IMR-90 (cell line): ENCODE measurements around the gene CABCOCO1. TPM values are rescaled to one million over a fixed set of nuclear protein-coding genes. Genes with fewer than 3 reads are reported as not detected.

Experiments used
- ATAC-seq: fragments of 200-7000 bp; cut with Tn5 transposase; 2 replicates; pipeline ENCODE4 v1.9.1; 2020; ENCODE audit warnings: low read depth, mild to moderate bottlenecking, moderate library complexity
- BruUV-seq: library from RNA; stranded (reverse); fragments of 400-500 nt; replicated peaks from 2 replicates; lab custom pipeline; 2021; lab: Mats Ljungman, UMichigan
- CTCF ChIA-PET: fragments of 300-600 bp; formaldehyde crosslinking; extraction: SDS; loops from one replicate; lab custom pipeline; 2021; ENCODE audit warnings: antibody characterized with exemption; lab: Yijun Ruan, JAX
- POLR2A ChIA-PET: fragments of 300-600 bp; sonication (Branson Sonifier 250); formaldehyde crosslinking; loops from one replicate; lab custom pipeline; 2022; ENCODE audit warnings: antibody characterized with exemption; ENCODE audit not compliant: unreplicated experiment; lab: Charles Lee
- DNase-seq: peaks from one replicate; pipeline ENCODE4 v3.0.0; 2013
- H2AFZ ChIP-seq: replicated peaks from 2 replicates; pipeline ENCODE3; 2013; ENCODE audit warnings: low read length, mild to moderate bottlenecking; ENCODE audit not compliant: poor library complexity
- H2AK5ac ChIP-seq: 2 replicates; pipeline ENCODE4 v1.6.1; 2013; ENCODE audit warnings: low read depth, low read length, inconsistent platforms
- H2AK9ac ChIP-seq: replicated peaks from 2 replicates; pipeline ENCODE3; 2013; ENCODE audit warnings: mild to moderate bottlenecking, low read depth, low read length, moderate library complexity; ENCODE audit not compliant: poor library complexity
- H2BK120ac ChIP-seq: 2 replicates; pipeline ENCODE4 v1.6.1; 2013; ENCODE audit warnings: low read depth, low read length, inconsistent platforms
- H2BK15ac ChIP-seq: 3 replicates; pipeline ENCODE4 v1.6.1; 2013; ENCODE audit warnings: low read depth, low read length, inconsistent platforms
- H2BK20ac ChIP-seq: 2 replicates; pipeline ENCODE4 v1.6.1; 2013; ENCODE audit warnings: low read depth, mild to moderate bottlenecking, inconsistent platforms, low read length, moderate library complexity
- H2BK5ac ChIP-seq: 2 replicates; pipeline ENCODE4 v1.6.1; 2013; ENCODE audit warnings: mild to moderate bottlenecking, low read depth, low read length, inconsistent platforms; ENCODE audit not compliant: poor library complexity, severe bottlenecking
- H3K14ac ChIP-seq: replicated peaks from 2 replicates; pipeline ENCODE4 v1.6.1; 2013; ENCODE audit warnings: low read depth, low read length, inconsistent platforms
- H3K18ac ChIP-seq: 2 replicates; pipeline ENCODE4 v1.6.1; 2013; ENCODE audit warnings: low read depth, low read length, control low read depth
- H3K23ac ChIP-seq: 2 replicates; pipeline ENCODE4 v1.6.1; 2013; ENCODE audit warnings: low read depth, low read length, inconsistent platforms
- H3K27ac ChIP-seq: 2 replicates; pipeline ENCODE4 v1.5.1; 2013; ENCODE audit warnings: mild to moderate bottlenecking, control low read depth, low read length; ENCODE audit not compliant: insufficient read depth
- H3K27me3 ChIP-seq: 2 replicates; pipeline ENCODE4 v1.6.1; 2013; ENCODE audit warnings: low read length; ENCODE audit not compliant: control insufficient read depth, insufficient read depth
- H3K36me3 ChIP-seq: 2 replicates; pipeline ENCODE4 v1.6.1; 2013; ENCODE audit warnings: low read length, mixed read lengths; ENCODE audit not compliant: control insufficient read depth, insufficient read depth
- H3K4ac ChIP-seq: 2 replicates; pipeline ENCODE4 v1.6.1; 2013; ENCODE audit warnings: low read depth, low read length, inconsistent platforms
- H3K4me1 ChIP-seq: 2 replicates; pipeline ENCODE4 v1.6.1; 2013; ENCODE audit warnings: low read length, mixed read lengths; ENCODE audit not compliant: control insufficient read depth, insufficient read depth
- H3K4me2 ChIP-seq: 2 replicates; pipeline ENCODE4 v1.6.1; 2013; ENCODE audit warnings: low read depth, mild to moderate bottlenecking, control low read depth, low read length, moderate library complexity
- H3K4me3 ChIP-seq: 2 replicates; pipeline ENCODE4 v1.5.1; 2013; ENCODE audit warnings: low read depth, mild to moderate bottlenecking, control low read depth, low read length, moderate library complexity; ENCODE audit not compliant: insufficient read depth
- H3K56ac ChIP-seq: 2 replicates; pipeline ENCODE4 v1.6.1; 2013; ENCODE audit warnings: low read length, inconsistent platforms; ENCODE audit not compliant: insufficient read depth; ENCODE audit errors: extremely low read depth
- H3K79me1 ChIP-seq, 2 experiments: 2 replicates each; pipeline ENCODE4 v1.6.1; 2013; ENCODE audit warnings: low read length in 2 of 2, inconsistent platforms in 1 of 2, low read depth in 1 of 2
- H3K9ac ChIP-seq: 2 replicates; pipeline ENCODE4 v1.6.1; 2013; ENCODE audit warnings: low read depth, low read length, control low read depth
- H3K9me1 ChIP-seq: 2 replicates; pipeline ENCODE4 v1.6.1; 2013; ENCODE audit warnings: low read length, inconsistent platforms; ENCODE audit not compliant: insufficient read depth
- H3K9me3 ChIP-seq: 2 replicates; pipeline ENCODE4 v1.6.1; 2013; ENCODE audit warnings: low read length; ENCODE audit not compliant: control insufficient read depth, insufficient read depth
- H4K20me1 ChIP-seq: 2 replicates; pipeline ENCODE4 v1.6.1; 2013; ENCODE audit warnings: low read length, inconsistent platforms; ENCODE audit not compliant: insufficient read depth
- H4K5ac ChIP-seq: 2 replicates; pipeline ENCODE4 v1.6.1; 2013; ENCODE audit warnings: mild to moderate bottlenecking, low read depth, low read length, control low read depth
- H4K8ac ChIP-seq, 2 experiments: 2 replicates each; pipeline ENCODE4 v1.6.1; 2013; ENCODE audit warnings: low read depth in 2 of 2, low read length in 2 of 2, control low read depth in 1 of 2, inconsistent platforms in 1 of 2
- H4K91ac ChIP-seq: 2 replicates; pipeline ENCODE4 v1.6.1; 2013; ENCODE audit warnings: low read depth, low read length, inconsistent platforms; ENCODE audit not compliant: insufficient read depth
- BHLHE40 ChIP-seq: fragments of 150-350 bp; IDR thresholded peaks from 2 replicates; pipeline ENCODE4 v1.6.1; 2016; ENCODE audit warnings: mild to moderate bottlenecking, low read depth, low read length
- dilution Hi-C: fragments of 300-500 bp; cut with HindIII; formaldehyde crosslinking; loops from one replicate; pipeline ENCODE4 v1.14.3; 2018; ENCODE audit warnings: low sequenced_read_pairs; ENCODE audit not compliant: unreplicated experiment
- in situ Hi-C: fragments of 300-500 bp; cut with MboI; formaldehyde crosslinking; loops from 3 replicates; pipeline ENCODE4 v1.14.3; 2019; ENCODE audit warnings: low sequenced_read_pairs, inconsistent platforms, mixed read lengths
- intact Hi-C: fragments of 100-400 bp; cut with micrococcal nuclease; formaldehyde crosslinking; loops from 2 replicates; pipeline ENCODE4 v1.10.0; 2022
- polyA plus RNA-seq, 3 experiments: library from polyadenylated mRNA; depleted of rRNA; stranded (reverse); fragments of >200 nt; gene quantifications; 2 replicates each; pipeline ENCODE4 v1.2.3, GENCODE V29; 2012; ENCODE audit warnings: low replicate concordance in 1 of 3
- total RNA-seq: library from RNA; depleted of rRNA; stranded (reverse); fragments of >200 nt; gene quantifications from 2 replicates; pipeline ENCODE4 v1.2.3, GENCODE V29; 2012

The CABCOCO1 gene
- total and polyA plus RNA-seq, 2 of the 4 experiments (the other 2 are of a cell fraction) = 0.18 to 0.31 TPM

GRCh38 chr10:61798713-61799112, 136.0 kb downstream of the CABCOCO1 start:
- peak overlapping the region; percentile 56 for H2BK120ac ChIP-seq
- no peak overlapping the region for H3K9ac ChIP-seq
- no peak overlapping the region for H2BK5ac ChIP-seq
- no peak overlapping the region for H3K4me3 ChIP-seq
- no peak overlapping the region for H2AK9ac ChIP-seq
- no peaks in the 10 kb centered on the region for H3K27me3 ChIP-seq
- CTCF ChIA-PET = no interaction called here
- H4K20me1 ChIP-seq = no peaks in the 10 kb centered on the region
- ATAC-seq (no peak), DNase-seq (no peak)
- in situ Hi-C loops (no loop called here), dilution Hi-C loops (no loop called here), intact Hi-C loops (no loop called here)
- H3K36me3 ChIP-seq = no peaks in the 10 kb centered on the region
- no TSS peak for BruUV-seq
- peak overlapping the region; percentile 72; the same call in 1 of the 2 replicates for H3K23ac ChIP-seq
- peak overlapping the region; percentile 47 for H3K4ac ChIP-seq
- peaks cover 13% of the 10 kb centered on the region; the same call in 1 of the 2 replicates for H3K9me1 ChIP-seq
- H2AK5ac ChIP-seq = peak overlapping the region; percentile 83; the same call in 1 of the 2 replicates
- peak overlapping the region; percentile 30 for H2BK20ac ChIP-seq
- peak overlapping the region; percentile 33; the same call in 2 of the 3 replicates for H2BK15ac ChIP-seq
- POLR2A ChIA-PET = no interaction called here
- peak overlapping the region in 1 of 2 experiments; percentile 59; a peak in 1 of 4 replicates for H4K8ac ChIP-seq
- no peak overlapping the region for H2AFZ ChIP-seq
- TF ChIP-seq BHLHE40 = no peak
- no peak overlapping the region for H3K27ac ChIP-seq
- H3K9me3 ChIP-seq = no peaks in the 10 kb centered on the region
- peak overlapping the region; percentile 50; the same call in 1 of the 2 replicates for H3K18ac ChIP-seq
- H3K14ac ChIP-seq = peak overlapping the region; percentile 62; the same call in 1 of the 2 replicates
- peaks cover 9% of the 10 kb centered on the region for H3K4me1 ChIP-seq
- peak overlapping the region; percentile 30; the same call in 1 of the 2 replicates for H4K91ac ChIP-seq
- no peak overlapping the region for H3K4me2 ChIP-seq
- no peak overlapping the region for H3K56ac ChIP-seq
- H4K5ac ChIP-seq = peak overlapping the region; percentile 10; the same call in 1 of the 2 replicates
- H3K79me1 ChIP-seq = peaks cover 0 to 3% of the 10 kb centered on the region in 2 experiments; a peak in 1 of 4 replicates
